GM12878 (cell line): ENCODE measurements around the gene KLF4. TPM values are rescaled to one million over a fixed set of nuclear protein-coding genes. Genes with fewer than 3 reads are reported as not detected.

Experiments
- ATAC-seq: fragments of 200-7000 bp; cut with Tn5 transposase; 3 replicates; pipeline ENCODE4 v1.9.1; 2020; ENCODE audit warnings: mild to moderate bottlenecking, moderate library complexity
- Bru-seq: library from RNA; stranded (reverse); fragments of 400-500 nt; gene quantifications from one replicate; lab custom pipeline; 2021; lab: Mats Ljungman, UMichigan
- BruChase-seq, 2 experiments: library from RNA; stranded (reverse); fragments of 400-500 nt; gene quantifications; one replicate each; lab custom pipeline; 2021; lab: Mats Ljungman, UMichigan
- BruUV-seq: library from RNA; stranded (reverse); fragments of 400-500 nt; replicated peaks from 2 replicates; lab custom pipeline; 2021; lab: Mats Ljungman, UMichigan
- CTCF ChIA-PET: fragments of 300-600 bp; sonication (Branson Sonifier 250); formaldehyde crosslinking; extraction: SDS; loops from one replicate; lab custom pipeline; 2021; ENCODE audit warnings: inconsistent platforms; lab: Yijun Ruan, JAX
- POLR2A ChIA-PET: fragments of 350-600 bp; formaldehyde crosslinking; extraction: SDS; loops from one replicate; lab custom pipeline; 2021; ENCODE audit warnings: inconsistent platforms; lab: Charles Lee
- RAD21 ChIA-PET: fragments of 300-600 bp; sonication (Branson Sonifier 250); formaldehyde crosslinking; loops from one replicate; lab custom pipeline; 2023; ENCODE audit warnings: antibody characterized with exemption; ENCODE audit not compliant: unreplicated experiment; lab: Charles Lee
- SMC1A ChIA-PET: fragments of 300-600 bp; sonication (Branson Sonifier 250); formaldehyde crosslinking; loops from one replicate; lab custom pipeline; 2023; ENCODE audit not compliant: unreplicated experiment, uncharacterized antibody; lab: Charles Lee
- DNase-seq: peaks from one replicate; pipeline ENCODE4 v3.0.0-alpha.2; 2011; ENCODE audit warnings: low read depth, low spot score
- FAIRE-seq: peaks from 3 replicates; lab custom pipeline; 2011; peaks lifted over from hg19 to GRCh38; lab: Jason Lieb, UNC
- H2AFZ ChIP-seq: 2 replicates; pipeline ENCODE4 v1.6.0; 2011; ENCODE audit warnings: low read depth, low read length, control low read depth; ENCODE audit not compliant: control insufficient read depth
- H3K27ac ChIP-seq: 2 replicates; pipeline ENCODE4 v1.5.1; 2011; ENCODE audit warnings: control low read depth; ENCODE audit not compliant: control insufficient read depth, insufficient read depth
- H3K27me3 ChIP-seq, 2 experiments: replicated peaks in 1 of 2; 2 replicates each; pipeline versions ENCODE4 v1.6.0 to v1.6.1; 2011; ENCODE audit warnings: low read length in 1 of 2; ENCODE audit not compliant: control insufficient read depth in 2 of 2, insufficient read depth in 2 of 2
- H3K36me3 ChIP-seq, 2 experiments: 2 replicates each; pipeline ENCODE4 v1.5.1; 2011; ENCODE audit warnings: low read length in 1 of 2; ENCODE audit not compliant: control insufficient read depth in 2 of 2, insufficient read depth in 2 of 2
- H3K4me1 ChIP-seq: 2 replicates; pipeline ENCODE4 v1.6.1; 2011; ENCODE audit warnings: mild to moderate bottlenecking, low read length, moderate library complexity, mixed read lengths; ENCODE audit not compliant: control insufficient read depth, insufficient read depth
- H3K4me2 ChIP-seq: 2 replicates; pipeline ENCODE4 v1.6.0; 2011; ENCODE audit warnings: control low read depth; ENCODE audit not compliant: control insufficient read depth, insufficient read depth
- H3K4me3 ChIP-seq: fragments of 200-600 bp; sonication (generic); 2 replicates; pipeline ENCODE4 v1.5.1; 2016
- H3K79me2 ChIP-seq: 2 replicates; pipeline ENCODE4 v1.6.0; 2011; ENCODE audit warnings: low read length; ENCODE audit not compliant: control insufficient read depth, insufficient read depth
- H3K9ac ChIP-seq: 2 replicates; pipeline ENCODE4 v1.8.0; 2011; ENCODE audit warnings: low read length, control low read depth, mixed read lengths; ENCODE audit not compliant: control insufficient read depth, insufficient read depth
- H3K9me3 ChIP-seq: replicated peaks from 3 replicates; pipeline ENCODE4 v1.5.1; 2011; ENCODE audit warnings: mild to moderate bottlenecking, low read length; ENCODE audit not compliant: control insufficient read depth, insufficient read depth
- H4K20me1 ChIP-seq: 2 replicates; pipeline ENCODE4 v1.6.0; 2011; ENCODE audit not compliant: control insufficient read depth, insufficient read depth
- BHLHE40 ChIP-seq, 2 experiments: fragments of 450-650 bp in 1 of 2; IDR thresholded peaks; 2 replicates each; pipeline ENCODE4 v1.6.1; 2011 to 2017; ENCODE audit warnings: low read depth in 2 of 2, borderline replicate concordance in 1 of 2, improper control_type of control experiment in 1 of 2, low read length in 1 of 2, mild to moderate bottlenecking in 1 of 2
- CHD1 ChIP-seq: IDR thresholded peaks from 2 replicates; pipeline ENCODE4 v1.6.1; 2012; ENCODE audit warnings: low read depth, low read length, improper control_type of control experiment
- DPF2 ChIP-seq: fragments of 450-650 bp; IDR thresholded peaks from 2 replicates; pipeline ENCODE4 v1.6.1; 2017; ENCODE audit warnings: mild to moderate bottlenecking
- EGR1 ChIP-seq, 2 experiments: IDR thresholded peaks; 1 replicate in 1 of 2; 2 replicates in 1 of 2; pipeline ENCODE4 v1.6.1; 2011 to 2012; ENCODE audit warnings: low read depth in 2 of 2, low read length in 2 of 2, borderline replicate concordance in 1 of 2, mild to moderate bottlenecking in 1 of 2, moderate library complexity in 1 of 2
- HSF1 ChIP-seq: fragments of 150-350 bp; IDR thresholded peaks from 2 replicates; pipeline ENCODE4 v1.6.1; 2014; ENCODE audit warnings: mild to moderate bottlenecking, low read depth, low read length
- NR2F1 ChIP-seq: fragments of 450-650 bp; conservative IDR thresholded peaks from 2 replicates; pipeline ENCODE4 v1.6.1; 2017; ENCODE audit warnings: mild to moderate bottlenecking
- SIN3A ChIP-seq: IDR thresholded peaks from 2 replicates; pipeline ENCODE4 v1.6.1; 2012; ENCODE audit warnings: low read depth, low read length, improper control_type of control experiment
- SUZ12 ChIP-seq: fragments of 200-600 bp; sonication (generic); IDR thresholded peaks from one replicate; pipeline ENCODE4 v1.6.1; 2018; ENCODE audit warnings: antibody characterized with exemption, mild to moderate bottlenecking; ENCODE audit not compliant: unreplicated experiment
- TCF12 ChIP-seq: IDR thresholded peaks from 2 replicates; pipeline ENCODE4 v1.6.1; 2011; ENCODE audit warnings: low read depth, mild to moderate bottlenecking, low read length
- WGBS: methylation state at CpG from one replicate; pipeline ENCODE4 v1.1.6; 2016; ENCODE audit warnings: low lambda C conversion rate; ENCODE audit not compliant: insufficient replicate concordance, insufficient coverage; ENCODE audit errors: missing lambda C conversion rate; 5-methylcytosine and 5-hydroxymethylcytosine counted together
- in situ Hi-C: fragments of 300-500 bp; cut with MboI; formaldehyde crosslinking; loops from 9 replicates; pipeline ENCODE4 v1.14.3; 2018; ENCODE audit warnings: mixed read lengths
- intact Hi-C: fragments of 100-400 bp; cut with micrococcal nuclease; formaldehyde crosslinking; loops from one replicate; pipeline ENCODE4 v1.14.2; 2022; ENCODE audit not compliant: unreplicated experiment
- long read RNA-seq, 2 experiments: library from polyadenylated mRNA; unstranded; transcript quantifications; one replicate each; pipeline ENCODE4 v2.0.0, GENCODE V29; 2019 to 2020
- polyA minus RNA-seq, 3 experiments: library from RNA; depleted of rRNA, polyadenylated mRNA; stranded (reverse); fragments of >200 nt; gene quantifications; 2 replicates each; pipeline ENCODE4 v1.2.3, GENCODE V29; 2011
- polyA plus RNA-seq, 11 experiments: library from polyadenylated mRNA; depleted of rRNA in 4 of 11; unstranded in 6 of 11; stranded (reverse) in 5 of 11; fragments of >200 nt; fragmentation: Nextera tagmentation in 4 of 11; fragmentation: Illumina TruSeq in 1 of 11; extraction: Ambion mirVana in 4 of 11; extraction: Trizol in 1 of 11; gene quantifications; 1 replicate in 1 of 11; 2 replicates in 10 of 11; pipeline versions ENCODE4 v1.2.1 to v1.2.3, GENCODE V29; 2011 to 2016; ENCODE audit warnings: inconsistent platforms in 2 of 11, missing spikeins in 2 of 11, low read depth in 1 of 11
- total RNA-seq, 4 experiments: library from RNA; depleted of rRNA in 3 of 4; stranded (reverse); fragments of >200 nt in 3 of 4; fragmentation: Illumina TruSeq in 1 of 4; extraction: Trizol in 1 of 4; gene quantifications; 2 replicates each; pipeline versions ENCODE4 v1.2.1 to v1.2.3, GENCODE V29; 2013 to 2021

The KLF4 gene
- total RNA-seq (2013; cell fraction: nucleolus; rRNA removed): 0.19 TPM in 1 of 2 replicates, not detected in the other
- total RNA-seq (2014; rRNA removed) (0.40 TPM in 1 of 2 replicates, not detected in the other), total RNA-seq (2014; rRNA removed; fragmentation: Illumina TruSeq; extraction: Trizol) (0.09 and 0.14 TPM in 2 replicates), total RNA-seq (2021) (0.26 and 0.37 TPM in 2 replicates), polyA plus RNA-seq (2011; rRNA removed) (0.10 and 0.23 TPM in 2 replicates), polyA plus RNA-seq (2014; fragmentation: Illumina TruSeq; extraction: Trizol) (0.03 and 0.17 TPM in 2 replicates), polyA plus RNA-seq (2014; fragmentation: Nextera tagmentation; extraction: Ambion mirVana) (under 1 TPM in 1 of 2 experiments, not detected in 1; 0.05 TPM), polyA plus RNA-seq (2014; rRNA removed) (0.13 and 0.20 TPM in 2 replicates), polyA plus RNA-seq (2016; fragmentation: Nextera tagmentation; extraction: Ambion mirVana) (under 1 TPM; 0.08 to 0.19 TPM), polyA minus RNA-seq (2011; rRNA and poly(A)+ RNA removed) (not detected in 2 replicates), Bru-seq, nascent RNA (percentile 31 among the genes with signal in this experiment), BruChase-seq, experiment 1, labeled RNA remaining after a 6-hour chase (percentile 34 among the genes with signal in this experiment), BruChase-seq, experiment 2, labeled RNA remaining after a 2-hour chase (percentile 35 among the genes with signal in this experiment)
- polyA plus RNA-seq (2011; ENCODE audit: low read depth): 0.10 TPM
- polyA plus RNA-seq (2011; cell fraction: cytosol; rRNA removed): 0.03 and 0.07 TPM in 2 replicates
- 0.19 and 0.25 TPM in 2 replicates for polyA plus RNA-seq (2011; cell fraction: nucleus; rRNA removed)
- 0.05 and 0.28 TPM in 2 replicates for polyA plus RNA-seq (2012)
- polyA minus RNA-seq (2011; cell fraction: cytosol; rRNA and poly(A)+ RNA removed): 0.80 TPM in 1 of 2 replicates, not detected in the other
- 0.12 and 0.48 TPM in 2 replicates for polyA minus RNA-seq (2011; cell fraction: nucleus; rRNA and poly(A)+ RNA removed)
- long read RNA-seq, experiment 1: 0 reads
- long read RNA-seq, experiment 2: 0 reads

- in situ Hi-C loops (loop anchor here (5.0 to 25.0 kb wide), 2 partner anchors 772 to 1077 kb away; no protein-coding TSS in a partner anchor), intact Hi-C loops (no loop called here)
- peak within 1 kb of the TSS; percentile 82 for H3K4me2 ChIP-seq
- BruUV-seq: no TSS peak
- peak; percentile 88 for ATAC-seq
- TF ChIP-seq SIN3A (no peak), BHLHE40 (IDR thresholded peaks at IDR 0.05; ENCODE audit: borderline replicate concordance in 1 of 2, low read depth in 2 of 2, low read length in 1 of 2) (peak in 1 of 2 experiments; percentile 52; a peak in 2 of 4 replicates), NR2F1 (no peak), EGR1 (IDR thresholded peaks at IDR 0.05; ENCODE audit: borderline replicate concordance in 1 of 2, low read depth in 2 of 2, low read length in 2 of 2) (0 out of 3 replicates have a peak, but pooled peaks of 1 of the 2 experiments have one; percentile 27), TCF12 (peak; percentile 2; the same call in 1 of the 2 replicates), SUZ12 (peak; percentile 49), CHD1 (no peak), DPF2 (peak; percentile 64; the same call in 1 of the 2 replicates), HSF1 (no peak)
- no peak for DNase-seq
- H3K4me3 ChIP-seq: peak within 1 kb of the TSS; percentile 57; the same call in 1 of the 2 replicates
- no peaks in the 10 kb centered on the region for H4K20me1 ChIP-seq
- WGBS: 5% methylated on average over 40 of the region's 101 CpGs
- FAIRE-seq: no peak
- H2AFZ ChIP-seq: peak within 1 kb of the TSS; percentile 17; the same call in 1 of the 2 replicates
- no peak within 1 kb of the TSS for H3K9ac ChIP-seq
- ChIA-PET POLR2A (no interaction called here), RAD21 (interaction anchor here (0.7 kb wide), 1 partner anchor 268 kb away, joined by 4 read pairs; no protein-coding TSS in a partner anchor), CTCF (interaction anchor here (0.5 kb wide), 1 partner anchor 272 kb away, joined by 4 read pairs; no protein-coding TSS in a partner anchor), SMC1A (no interaction called here)
- H3K79me2 ChIP-seq: no peaks in the 10 kb centered on the region
- H3K36me3 ChIP-seq: no peaks in the 10 kb centered on the region
- H3K4me1 ChIP-seq: peaks cover 2% of the 10 kb centered on the region; the same call in 1 of the 2 replicates
- H3K27ac ChIP-seq: no peak within 1 kb of the TSS
- H3K9me3 ChIP-seq: no peaks in the 10 kb centered on the region; the same call in 2 of the 3 replicates
- H3K27me3 ChIP-seq: peaks cover 8 to 25% of the 10 kb centered on the region in 2 experiments
Observed at GRCh38 chr9:107489687-107490605, at the start of gene KLF4. Gene KLF4 (minus strand): TSS chr9:107489769. CDS start chr9:107489172, 597 bp downstream.
